HepG2 (cell line): ENCODE results near the gene FOXA3. TPM values are rescaled to one million over a fixed set of nuclear protein-coding genes. Genes with fewer than 3 reads are reported as not detected.
A peak's percentile ranks its signal among the peaks of the same experiment; 100 is the strongest.

Experiments used
- BRD4 ChIP-seq: sonication (generic); formaldehyde crosslinking; IDR thresholded peaks from 2 replicates; pipeline ENCODE4 v1.4.0; 2020; ENCODE audit warnings: missing genetic modification reagents
- ELF3 ChIP-seq: IDR thresholded peaks from 2 replicates; pipeline ENCODE4 v1.6.1; 2016; ENCODE audit warnings: missing genetic modification reagents, missing compliant biosample characterization
- JDP2 ChIP-seq: sonication (generic); formaldehyde crosslinking; IDR thresholded peaks from 2 replicates; pipeline ENCODE4 v1.8.1; 2022; ENCODE audit warnings: missing genetic modification reagents, borderline replicate concordance
- MED13 ChIP-seq: sonication (generic); formaldehyde crosslinking; IDR thresholded peaks from 2 replicates; pipeline ENCODE4 v1.5.0; 2020; ENCODE audit warnings: missing genetic modification reagents
- MED8 ChIP-seq: sonication (generic); formaldehyde crosslinking; IDR thresholded peaks from 2 replicates; pipeline ENCODE4 v1.8.1; 2023; ENCODE audit warnings: mild to moderate bottlenecking, missing genetic modification reagents; ENCODE audit not compliant: insufficient replicate concordance
- NFAT5 ChIP-seq: sonication (generic); formaldehyde crosslinking; IDR thresholded peaks from 2 replicates; pipeline ENCODE4 v1.4.0; 2020; ENCODE audit warnings: missing genetic modification reagents
- NFIB ChIP-seq: sonication (generic); formaldehyde crosslinking; IDR thresholded peaks from 2 replicates; pipeline ENCODE4 v1.9.0; 2021; ENCODE audit warnings: missing genetic modification reagents, mild to moderate bottlenecking, borderline replicate concordance
- RFX5 ChIP-seq: IDR thresholded peaks from 2 replicates; pipeline ENCODE4 v1.6.1; 2011; ENCODE audit warnings: low read depth, low read length, improper control_type of control experiment
- SCMH1 ChIP-seq: sonication (generic); formaldehyde crosslinking; IDR thresholded peaks from 2 replicates; pipeline ENCODE4 v1.9.0; 2021; ENCODE audit warnings: missing genetic modification reagents, mild to moderate bottlenecking, borderline replicate concordance
- SKI ChIP-seq: fragments of 450-650 bp; IDR thresholded peaks from one replicate; pipeline ENCODE4 v1.6.1; 2018; ENCODE audit warnings: mild to moderate bottlenecking; ENCODE audit not compliant: partially characterized antibody
- SP1 ChIP-seq, 2 experiments: fragments of 450-650 bp in 1 of 2; sonication (generic) in 1 of 2; formaldehyde crosslinking in 1 of 2; IDR thresholded peaks; 2 replicates each; pipeline versions ENCODE4 v1.4.0 to v1.6.1; 2016 to 2020; ENCODE audit warnings: missing genetic modification reagents in 1 of 2
- SUZ12 ChIP-seq: fragments of 150-350 bp; IDR thresholded peaks from 2 replicates; pipeline ENCODE4 v1.6.1; 2014; ENCODE audit warnings: low read depth, low read length
- YEATS2 ChIP-seq: sonication (generic); formaldehyde crosslinking; IDR thresholded peaks from 2 replicates; pipeline ENCODE4 v1.4.0; 2020; ENCODE audit warnings: missing genetic modification reagents, borderline replicate concordance
- ZNF234 ChIP-seq: sonication (generic); formaldehyde crosslinking; conservative IDR thresholded peaks from 2 replicates; pipeline ENCODE4 v1.5.1; 2020; ENCODE audit warnings: mild to moderate bottlenecking, missing genetic modification reagents
- ZNF33B ChIP-seq: sonication (generic); formaldehyde crosslinking; IDR thresholded peaks from 2 replicates; pipeline ENCODE4 v1.5.1; 2020; ENCODE audit warnings: mild to moderate bottlenecking, missing genetic modification reagents
- ZNF484 ChIP-seq: sonication (generic); formaldehyde crosslinking; IDR thresholded peaks from 2 replicates; pipeline ENCODE4 v1.5.1; 2020; ENCODE audit warnings: mild to moderate bottlenecking, low read depth, missing genetic modification reagents, borderline replicate concordance
- ZNF501 ChIP-seq: sonication (generic); formaldehyde crosslinking; IDR thresholded peaks from 2 replicates; pipeline ENCODE4 v1.5.1; 2020; ENCODE audit warnings: mild to moderate bottlenecking, moderate library complexity, missing genetic modification reagents
- ZNF503 ChIP-seq: sonication (generic); formaldehyde crosslinking; IDR thresholded peaks from 2 replicates; pipeline ENCODE4 v1.4.0; 2020; ENCODE audit warnings: missing genetic modification reagents
- ZNF768 ChIP-seq: sonication (generic); formaldehyde crosslinking; IDR thresholded peaks from 2 replicates; pipeline ENCODE4 v1.4.0; 2020; ENCODE audit warnings: missing genetic modification reagents
- ZNF850 ChIP-seq: sonication (generic); formaldehyde crosslinking; conservative IDR thresholded peaks from 2 replicates; pipeline ENCODE4 v1.9.0; 2021; ENCODE audit warnings: mild to moderate bottlenecking, missing genetic modification reagents
- polyA plus RNA-seq, 8 experiments: library from polyadenylated mRNA; depleted of rRNA in 3 of 8; stranded (reverse) in 7 of 8; unstranded in 1 of 8; fragments of >200 nt; fragmentation: Illumina TruSeq in 4 of 8; extraction: Trizol in 4 of 8; gene quantifications; 2 replicates each; pipeline versions ENCODE4 v1.2.1 to v1.2.3, GENCODE V29; 2011 to 2016; ENCODE audit warnings: low read depth in 4 of 8, missing spikeins in 1 of 8, mixed read lengths in 1 of 8; ENCODE audit not compliant: insufficient read depth in 1 of 8
- total RNA-seq, 5 experiments: library from RNA; depleted of rRNA; stranded (reverse); fragments of >200 nt; fragmentation: Illumina TruSeq; extraction: Trizol; gene quantifications; 2 replicates each; pipeline ENCODE4 v1.2.3, GENCODE V29; 2016; ENCODE audit warnings: low read depth in 1 of 5
- TF ChIP-seq, protein P1 (sequence below): sonication (generic); formaldehyde crosslinking; IDR thresholded peaks from 2 replicates; pipeline ENCODE4 v1.4.0; 2020; ENCODE audit warnings: mild to moderate bottlenecking, missing genetic modification reagents

Gene FOXA3
- total and polyA plus RNA-seq, 2 of the 13 experiments (the other 11 are each of a cell fraction or from before 2014, with no cell fraction given), result 29.8 to 47.6 TPM

DNA sequence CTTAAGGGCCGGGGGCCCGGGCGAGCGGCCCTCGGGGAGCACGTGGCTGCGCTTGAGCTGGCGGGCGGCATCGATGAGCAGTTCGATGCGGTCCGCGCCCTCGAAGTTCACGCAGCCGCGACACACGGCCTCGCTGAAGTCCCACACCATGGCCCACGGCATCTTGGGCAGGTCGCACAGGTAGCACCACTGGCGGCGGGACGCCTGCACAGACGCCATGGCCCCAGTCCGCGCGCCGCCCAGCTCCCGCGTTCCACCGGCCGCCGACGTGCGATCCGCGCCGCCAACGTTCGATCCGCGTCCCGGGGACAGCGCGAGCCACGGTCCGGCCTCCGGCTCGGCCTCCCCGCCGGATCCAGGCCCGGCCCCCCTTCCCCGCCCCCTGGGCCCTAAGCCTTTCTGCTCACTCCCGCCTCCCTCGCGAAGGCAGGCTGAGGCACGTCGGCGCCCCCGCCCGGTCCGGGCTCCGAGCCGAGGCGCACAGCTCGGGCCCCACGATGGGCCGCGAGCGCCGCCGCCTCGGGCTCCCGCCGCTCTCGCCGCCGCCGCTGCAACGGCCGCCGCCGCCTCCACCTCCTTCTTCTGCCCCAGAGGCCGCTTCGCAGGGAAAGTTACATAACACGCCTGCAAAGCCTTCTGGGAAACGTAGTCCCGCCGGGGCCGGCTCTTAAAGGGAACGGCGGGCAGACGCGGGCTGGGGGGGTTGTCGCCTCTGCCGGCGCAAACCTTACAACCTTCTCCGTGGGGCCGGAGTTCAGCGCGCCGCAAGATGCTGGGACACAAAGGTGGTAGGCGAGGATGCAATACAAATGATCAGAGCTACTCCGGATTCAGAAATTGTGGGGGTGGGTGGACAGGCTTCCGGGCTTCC is 21.7 kb downstream of the FOXA3 start, which contains the start of gene IRF2BP1 (continued):
- TF ChIP-seq ELF3 (CRISPR knock-in tag), result peak; percentile 65; the same call in 1 of the 2 replicates
- no peak; the same call in 1 of the 2 replicates for TF ChIP-seq ZNF501 (CRISPR knock-in tag)
- TF ChIP-seq SKI, result peak; percentile 78
- TF ChIP-seq ZNF768 (CRISPR knock-in tag), result no peak
- no peak for TF ChIP-seq ZNF503 (CRISPR knock-in tag)
- TF ChIP-seq RFX5, result no peak
- TF ChIP-seq ZNF850, result no peak
- TF ChIP-seq SCMH1 (CRISPR knock-in tag), result no peak
- no peak for TF ChIP-seq MED13 (CRISPR knock-in tag)
- TF ChIP-seq MED8 (CRISPR knock-in tag), result no peak
- TF ChIP-seq ZNF484, result no peak
- TF ChIP-seq NFAT5 (CRISPR knock-in tag), result no peak
- TF ChIP-seq JDP2 (CRISPR knock-in tag), result no peak
- TF ChIP-seq SP1 (IDR thresholded peaks at IDR 0.05), result no peak
- no peak for TF ChIP-seq SP1 (CRISPR knock-in tag; IDR thresholded peaks at IDR 0.05)
- TF ChIP-seq ZNF234 (CRISPR knock-in tag), result no peak
- TF ChIP-seq, protein P1, sequence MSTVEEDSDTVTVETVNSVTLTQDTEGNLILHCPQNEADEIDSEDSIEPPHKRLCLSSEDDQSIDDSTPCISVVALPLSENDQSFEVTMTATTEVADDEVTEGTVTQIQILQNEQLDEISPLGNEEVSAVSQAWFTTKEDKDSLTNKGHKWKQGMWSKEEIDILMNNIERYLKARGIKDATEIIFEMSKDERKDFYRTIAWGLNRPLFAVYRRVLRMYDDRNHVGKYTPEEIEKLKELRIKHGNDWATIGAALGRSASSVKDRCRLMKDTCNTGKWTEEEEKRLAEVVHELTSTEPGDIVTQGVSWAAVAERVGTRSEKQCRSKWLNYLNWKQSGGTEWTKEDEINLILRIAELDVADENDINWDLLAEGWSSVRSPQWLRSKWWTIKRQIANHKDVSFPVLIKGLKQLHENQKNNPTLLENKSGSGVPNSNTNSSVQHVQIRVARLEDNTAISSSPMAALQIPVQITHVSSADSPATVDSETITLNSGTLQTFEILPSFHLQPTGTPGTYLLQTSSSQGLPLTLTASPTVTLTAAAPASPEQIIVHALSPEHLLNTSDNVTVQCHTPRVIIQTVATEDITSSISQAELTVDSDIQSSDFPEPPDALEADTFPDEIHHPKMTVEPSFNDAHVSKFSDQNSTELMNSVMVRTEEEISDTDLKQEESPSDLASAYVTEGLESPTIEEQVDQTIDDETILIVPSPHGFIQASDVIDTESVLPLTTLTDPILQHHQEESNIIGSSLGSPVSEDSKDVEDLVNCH (CRISPR knock-in tag), result no peak
- peak; percentile 67 for TF ChIP-seq SUZ12
- no peak for TF ChIP-seq ZNF33B (CRISPR knock-in tag)
- no peak for TF ChIP-seq NFIB (CRISPR knock-in tag)
- TF ChIP-seq BRD4, result no peak; the same call in 1 of the 2 replicates
- no peak for TF ChIP-seq YEATS2
